ENCODE results near the gene PYCR2.

PYCR2 gene

GRCh38 chr1:225877580-225877979 is 46.5 kb downstream of the PYCR2 start:
- TF ChIP-seq CTCF (IDR thresholded peaks at IDR 0.05) (peak; percentile 77), ZFX (IDR thresholded peaks at IDR 0.05; ENCODE audit: borderline replicate concordance) (no peak)
- H3K27ac ChIP-seq = no peak overlapping the region

- no peak overlapping the region for H3K27ac ChIP-seq
- no peak for TF ChIP-seq CTCF (IDR thresholded peaks at IDR 0.05)
- TF ChIP-seq ZFX (IDR thresholded peaks at IDR 0.05; ENCODE audit: borderline replicate concordance) = no peak
Measured at GRCh38 chr1:225876900-225877510, 47.0 kb downstream of the PYCR2 start.

DNA sequence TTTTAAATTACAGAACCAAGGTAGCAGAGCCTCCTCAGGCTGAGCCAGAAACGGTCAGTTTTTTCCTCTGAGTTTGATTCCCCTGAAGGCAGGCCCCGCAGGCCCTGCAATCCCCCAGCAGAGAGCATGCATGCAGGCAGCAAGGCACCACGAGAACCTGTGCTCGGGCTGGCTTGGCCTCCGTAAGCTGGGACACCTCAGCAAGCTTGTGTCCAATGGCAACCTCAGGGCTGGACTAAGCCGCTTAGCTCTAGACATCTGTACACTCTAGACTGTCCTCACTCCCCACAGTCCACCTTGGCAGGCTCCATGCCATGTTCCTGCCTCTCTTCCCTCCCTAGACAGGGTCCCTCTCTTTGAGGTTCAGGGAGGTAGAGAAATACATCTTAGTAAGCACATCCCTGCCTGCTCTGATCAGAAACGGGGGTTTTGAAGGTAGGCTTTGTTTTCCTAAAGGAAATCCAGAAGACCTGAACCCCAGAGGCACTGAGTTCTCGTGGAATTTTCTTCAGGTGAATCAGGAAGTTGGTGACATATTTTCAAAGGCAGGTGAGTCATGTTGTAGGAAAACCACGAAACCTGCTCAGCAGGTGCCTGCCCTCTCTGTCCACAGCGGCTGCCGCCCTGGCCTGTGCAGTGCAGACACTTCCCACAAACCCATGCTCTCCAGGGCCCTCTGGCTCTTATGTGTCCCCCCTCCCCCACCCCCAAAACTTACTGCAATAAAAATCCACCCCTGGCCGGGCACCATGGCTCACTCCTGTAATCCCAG is 48.8 kb downstream of the PYCR2 start:
- no peak for TF ChIP-seq CTCF (IDR thresholded peaks at IDR 0.05)
- TF ChIP-seq ZFX (IDR thresholded peaks at IDR 0.05; ENCODE audit: borderline replicate concordance) = no peak
- H3K27ac ChIP-seq = peak overlapping the region; percentile 54

- H3K27ac ChIP-seq = no peak overlapping the region
- no peak for TF ChIP-seq CTCF (IDR thresholded peaks at IDR 0.05)
- no peak for TF ChIP-seq ZFX (IDR thresholded peaks at IDR 0.05; ENCODE audit: borderline replicate concordance)
Measured at GRCh38 chr1:225874431-225874830, 49.6 kb downstream of the PYCR2 start.

DNA sequence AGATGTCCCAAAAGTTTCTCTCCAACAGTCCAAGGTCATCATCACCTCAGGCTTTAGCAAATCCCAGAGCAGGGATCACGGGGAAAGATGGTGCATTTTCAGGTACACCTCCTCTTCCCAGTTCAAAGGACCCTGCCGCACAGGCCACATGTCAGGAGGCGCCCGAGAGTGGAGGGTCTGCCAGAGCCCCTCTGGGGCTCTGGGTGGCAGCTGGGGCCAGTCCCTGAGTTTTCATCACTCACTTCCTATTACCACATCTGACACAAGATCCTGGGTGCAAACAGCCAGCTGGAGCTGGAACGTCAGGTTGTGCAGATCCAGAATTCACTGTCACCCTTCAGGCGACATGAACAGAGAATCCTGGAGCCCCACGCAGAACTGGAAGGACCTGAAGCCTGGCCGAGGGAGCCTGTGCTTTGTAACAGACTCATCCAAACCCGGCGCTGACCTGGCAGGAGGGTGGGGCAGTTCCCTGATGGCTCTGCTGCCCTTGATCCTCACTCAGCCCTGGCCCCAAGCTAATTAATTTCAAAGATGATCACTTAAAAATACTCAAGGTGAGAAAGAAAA is 50.7 kb downstream of the PYCR2 start:
- TF ChIP-seq ZFX (IDR thresholded peaks at IDR 0.05; ENCODE audit: borderline replicate concordance) (no peak), CTCF (IDR thresholded peaks at IDR 0.05) (no peak)
- no peak overlapping the region for H3K27ac ChIP-seq

- H3K27ac ChIP-seq = no peak overlapping the region
- TF ChIP-seq ZFX (IDR thresholded peaks at IDR 0.05; ENCODE audit: borderline replicate concordance) (no peak), CTCF (IDR thresholded peaks at IDR 0.05) (no peak)
Measured at GRCh38 chr1:225872075-225872430, 52.0 kb downstream of the PYCR2 start.
